ENCODE measurements around the gene AMPD2.

DNA sequence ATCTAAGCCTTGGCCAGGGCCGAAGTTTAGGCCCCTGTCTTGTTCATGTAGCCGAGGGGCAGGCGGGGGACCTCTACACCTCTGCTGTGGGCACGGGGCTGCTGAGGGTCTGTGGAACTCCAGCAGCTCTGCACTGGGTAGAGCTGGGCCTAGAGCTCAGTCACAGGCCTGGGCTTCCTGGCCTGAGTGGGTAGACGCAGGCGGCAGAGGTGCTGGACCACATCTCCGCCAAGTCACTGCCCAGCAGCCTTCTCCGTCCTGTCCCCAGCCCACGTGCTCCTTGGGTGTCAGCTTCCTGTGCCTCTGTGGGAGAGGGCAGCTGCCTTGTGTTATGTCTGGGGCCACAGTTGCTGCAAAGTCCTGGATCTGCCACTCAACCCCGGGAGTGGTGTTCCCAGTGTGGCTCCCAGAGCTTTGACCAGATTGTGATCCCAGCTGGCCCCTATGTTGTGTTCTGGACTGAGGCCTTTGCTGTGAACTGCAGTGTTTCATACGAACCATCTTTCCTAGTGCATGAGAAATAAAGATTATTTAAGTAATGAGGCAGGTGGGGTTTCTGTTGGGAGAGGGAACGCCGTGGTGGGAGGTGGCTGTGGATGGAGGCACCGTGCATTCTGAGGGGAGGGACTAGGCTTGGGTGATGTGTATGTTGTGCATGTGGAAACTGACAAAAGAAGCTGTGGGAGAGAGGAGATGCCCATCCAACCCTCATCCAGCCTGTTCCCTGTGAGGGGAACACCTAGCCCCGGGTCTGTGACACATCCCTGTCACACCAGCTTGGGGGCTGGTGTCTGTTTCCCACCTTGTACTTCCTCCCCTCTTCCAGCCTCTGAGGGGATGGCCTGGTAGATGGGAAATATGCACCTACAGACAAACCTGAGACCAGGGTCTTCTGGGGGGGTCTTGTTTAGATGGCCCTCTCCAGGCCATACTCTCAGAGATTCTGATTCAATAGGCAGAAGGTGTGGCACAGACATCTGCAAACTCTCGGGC lies 12.2 kb downstream of the AMPD2 start:
- TF ChIP-seq, protein P1, sequence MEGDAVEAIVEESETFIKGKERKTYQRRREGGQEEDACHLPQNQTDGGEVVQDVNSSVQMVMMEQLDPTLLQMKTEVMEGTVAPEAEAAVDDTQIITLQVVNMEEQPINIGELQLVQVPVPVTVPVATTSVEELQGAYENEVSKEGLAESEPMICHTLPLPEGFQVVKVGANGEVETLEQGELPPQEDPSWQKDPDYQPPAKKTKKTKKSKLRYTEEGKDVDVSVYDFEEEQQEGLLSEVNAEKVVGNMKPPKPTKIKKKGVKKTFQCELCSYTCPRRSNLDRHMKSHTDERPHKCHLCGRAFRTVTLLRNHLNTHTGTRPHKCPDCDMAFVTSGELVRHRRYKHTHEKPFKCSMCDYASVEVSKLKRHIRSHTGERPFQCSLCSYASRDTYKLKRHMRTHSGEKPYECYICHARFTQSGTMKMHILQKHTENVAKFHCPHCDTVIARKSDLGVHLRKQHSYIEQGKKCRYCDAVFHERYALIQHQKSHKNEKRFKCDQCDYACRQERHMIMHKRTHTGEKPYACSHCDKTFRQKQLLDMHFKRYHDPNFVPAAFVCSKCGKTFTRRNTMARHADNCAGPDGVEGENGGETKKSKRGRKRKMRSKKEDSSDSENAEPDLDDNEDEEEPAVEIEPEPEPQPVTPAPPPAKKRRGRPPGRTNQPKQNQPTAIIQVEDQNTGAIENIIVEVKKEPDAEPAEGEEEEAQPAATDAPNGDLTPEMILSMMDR (IDR thresholded peaks at IDR 0.05), result no peak
- TF ChIP-seq RARB (CRISPR knock-in tag; IDR thresholded peaks at IDR 0.05) (no peak), HDAC2 (IDR thresholded peaks at IDR 0.05) (no peak), RAD21 (conservative IDR thresholded peaks at IDR 0.05 in 1 of 2, IDR thresholded peaks at IDR 0.05 in 1 of 2) (no peak), CEBPB (IDR thresholded peaks at IDR 0.05) (no peak)
